EL (cell line): ENCODE measurements around the gene GFM2.
"Not testable (repeated sequence)": the region's sequence is repeated elsewhere in the genome, so short reads cannot be mapped to it uniquely, and the experiment has no call there.

Experiments
- DNase-seq: peaks from one replicate; pipeline ENCODE4 v3.0.0-alpha.2; 2016

Gene GFM2

GRCh38 chr5:74766849-74767578 lies at the start of gene GFM2, which contains the start of gene NSA2:
Gene GFM2, minus strand, starts transcription at chr5:74767117. Its CDS starts 3,375 bp downstream, at chr5:74763742.
Gene NSA2, plus strand, starts transcription at chr5:74767249. Its CDS starts 112 bp downstream, at chr5:74767361.
- peak; percentile 94 for DNase-seq

- DNase-seq, result peak; percentile 50
Observed at GRCh38 chr5:74810915-74811314, 44.0 kb upstream of the GFM2 start.

DNA sequence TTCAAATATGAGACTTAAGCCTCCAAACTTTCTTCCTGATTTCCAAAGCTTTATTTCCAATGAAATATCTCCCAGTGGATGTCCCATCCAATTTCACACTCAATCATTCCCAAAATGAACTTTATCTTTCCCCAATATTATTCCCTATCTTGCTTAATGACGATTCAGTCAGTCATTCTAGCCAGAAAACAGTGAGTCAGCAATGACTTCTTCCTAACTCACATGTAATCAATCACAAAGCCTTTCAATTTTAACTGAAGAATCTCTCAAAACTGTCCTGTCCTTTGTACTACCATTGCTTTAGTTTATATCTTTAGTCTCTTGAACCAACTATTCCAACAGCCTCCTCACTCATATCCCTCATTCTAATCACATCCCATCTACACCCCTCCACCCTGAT lies 35.0 kb upstream of the GFM2 start:
- peak; percentile 14 for DNase-seq

DNA sequence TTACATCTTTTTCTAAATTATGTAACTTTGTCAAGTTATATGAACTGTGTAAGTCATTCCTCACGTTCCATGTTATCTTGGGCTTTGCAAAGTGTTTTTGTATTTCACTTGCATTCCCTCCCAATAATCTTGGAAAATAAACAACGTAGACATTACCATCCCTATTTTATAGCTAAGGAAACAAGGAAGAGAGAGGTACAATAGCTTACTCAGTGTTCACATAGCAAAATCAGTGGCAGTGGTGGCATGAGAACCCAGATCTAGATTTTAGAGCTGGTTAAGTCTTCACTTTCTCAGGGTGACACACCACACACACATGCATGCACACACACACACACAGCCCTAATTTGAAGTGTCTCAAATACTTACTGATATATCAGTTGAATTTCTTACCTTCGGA lies 34.3 kb upstream of the GFM2 start:
- no peak for DNase-seq

DNA sequence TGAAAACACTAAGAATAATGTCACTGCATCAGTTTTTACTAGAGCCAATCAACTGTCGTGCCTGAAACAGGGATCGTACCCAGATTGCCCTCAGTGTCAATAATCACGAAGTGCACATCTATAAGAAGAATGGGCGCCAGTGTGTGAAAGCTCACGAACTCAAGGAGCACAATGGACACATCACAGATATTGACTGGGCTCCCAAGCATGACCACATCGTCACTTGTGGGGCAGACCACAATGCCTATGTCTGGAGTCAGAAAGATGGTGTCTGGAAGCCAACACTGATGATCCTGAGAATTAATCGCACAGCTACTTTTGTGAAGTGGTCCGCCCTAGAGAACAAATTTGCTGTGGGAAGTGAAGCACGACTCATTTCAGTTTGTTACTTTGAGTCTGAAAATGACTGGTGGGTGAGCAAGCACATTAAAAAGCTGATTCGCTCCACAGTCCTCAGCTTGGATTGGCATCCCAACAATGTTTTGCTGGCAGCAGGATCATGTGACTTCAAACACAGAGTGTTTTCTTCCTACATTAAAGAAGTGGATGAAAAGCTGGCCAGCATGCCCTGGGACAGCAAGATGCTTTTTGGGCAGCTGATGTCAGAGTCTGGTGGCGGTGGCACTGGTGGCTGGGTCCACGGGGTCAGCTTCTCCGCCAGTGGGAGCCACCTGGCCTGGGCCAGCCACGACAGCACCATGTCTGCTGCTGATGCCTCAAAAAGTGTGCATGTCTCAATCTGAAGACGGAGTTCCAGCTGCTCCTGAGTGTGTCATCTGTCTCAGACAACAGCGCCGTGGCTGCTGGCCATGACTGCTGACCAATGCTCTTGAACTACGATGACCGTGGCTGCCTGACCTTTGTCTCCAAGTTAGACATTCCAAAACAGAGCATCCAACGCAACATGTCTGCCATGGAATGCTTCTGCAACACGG lies 32.3 kb upstream of the GFM2 start:
- DNase-seq, result peak; percentile 33

GRCh38 chr5:74791669-74792068 lies 24.8 kb upstream of the GFM2 start:
- DNase-seq, result not testable (repeated sequence)

DNA sequence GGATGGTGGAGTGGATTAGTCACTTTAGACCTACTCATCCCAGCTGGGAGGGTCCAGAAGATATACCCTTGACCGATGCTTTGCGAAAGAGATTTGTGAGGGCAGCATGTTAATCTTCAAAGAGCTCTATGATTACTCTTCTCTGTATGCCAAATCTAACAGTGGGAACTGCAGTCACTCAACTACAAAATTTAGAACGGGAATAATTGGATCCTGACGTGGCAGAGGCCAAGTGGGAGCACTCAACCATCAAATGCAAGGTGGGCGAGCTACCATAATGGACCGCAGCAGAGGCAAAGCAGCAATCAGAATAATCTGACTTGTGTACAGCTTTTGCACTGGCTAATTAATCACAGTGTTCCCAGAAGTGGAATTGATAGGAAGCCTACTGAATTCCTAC lies 20.5 kb upstream of the GFM2 start:
- DNase-seq, result no peak

DNA sequence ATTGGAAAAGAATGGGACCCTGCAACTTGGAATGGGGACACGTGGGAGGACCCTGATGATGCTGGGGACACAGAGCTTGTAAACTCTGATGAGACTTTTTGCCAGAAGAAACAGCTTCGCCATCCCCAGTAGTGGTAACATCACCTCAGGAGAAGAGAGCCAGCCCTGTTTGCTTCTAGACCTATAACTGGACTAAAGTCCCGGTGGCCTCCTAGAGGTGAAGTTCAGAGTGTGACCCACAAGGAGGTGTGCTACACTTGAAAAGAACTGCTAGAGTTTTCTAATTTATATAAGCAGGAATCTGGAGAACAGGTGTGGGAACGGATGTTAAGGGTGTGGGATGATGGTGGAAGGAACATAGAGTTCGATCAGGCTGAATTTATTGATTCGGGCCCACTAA lies 19.9 kb upstream of the GFM2 start:
- no peak for DNase-seq

GRCh38 chr5:74778609-74779008 lies 11.7 kb upstream of the GFM2 start:
- no peak for DNase-seq

DNA sequence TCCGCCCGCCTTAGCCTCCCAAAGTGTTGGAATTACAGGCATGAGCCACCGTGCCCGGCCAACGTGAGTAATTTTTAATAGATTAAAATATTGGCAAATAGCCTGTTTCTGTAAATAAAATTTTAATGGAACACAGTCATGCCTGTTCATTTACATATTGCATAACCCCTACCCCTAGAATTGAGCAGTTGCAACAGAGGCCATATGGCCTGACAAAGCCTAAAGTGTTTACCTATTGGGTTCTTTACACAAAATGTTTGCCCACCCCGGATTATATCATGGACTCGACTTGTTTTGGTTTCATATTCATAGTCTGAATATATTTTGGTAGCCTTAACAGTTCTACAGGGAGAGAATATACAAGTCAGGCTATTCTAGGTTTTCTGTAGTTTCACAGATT lies 5.4 kb upstream of the GFM2 start:
- DNase-seq, result no peak

- peak; percentile 57 for DNase-seq
Observed at GRCh38 chr5:74767579-74767913, 629 bp upstream of the GFM2 start.

DNA sequence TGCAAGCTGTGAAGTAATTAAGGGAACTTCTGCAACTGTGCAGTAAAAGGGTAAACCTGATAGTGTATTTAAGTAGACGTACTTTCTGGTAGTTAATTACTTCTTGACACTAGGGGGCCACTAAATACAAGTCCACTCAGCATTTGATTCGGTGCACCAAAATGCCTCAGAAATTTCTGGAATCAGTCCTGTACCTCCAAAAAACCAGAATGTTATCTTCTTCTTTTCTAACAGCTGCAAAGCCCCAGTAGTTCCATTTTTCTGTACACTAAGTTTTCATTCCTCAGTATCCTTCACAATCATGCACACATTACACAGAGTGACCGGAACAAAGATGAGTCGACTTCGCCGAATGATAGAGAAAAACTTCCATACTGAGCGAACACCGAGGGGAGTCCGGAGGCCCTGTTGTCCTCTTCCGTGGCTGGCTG lies 484 bp downstream of the GFM2 start:
- DNase-seq, result peak; percentile 36

DNA sequence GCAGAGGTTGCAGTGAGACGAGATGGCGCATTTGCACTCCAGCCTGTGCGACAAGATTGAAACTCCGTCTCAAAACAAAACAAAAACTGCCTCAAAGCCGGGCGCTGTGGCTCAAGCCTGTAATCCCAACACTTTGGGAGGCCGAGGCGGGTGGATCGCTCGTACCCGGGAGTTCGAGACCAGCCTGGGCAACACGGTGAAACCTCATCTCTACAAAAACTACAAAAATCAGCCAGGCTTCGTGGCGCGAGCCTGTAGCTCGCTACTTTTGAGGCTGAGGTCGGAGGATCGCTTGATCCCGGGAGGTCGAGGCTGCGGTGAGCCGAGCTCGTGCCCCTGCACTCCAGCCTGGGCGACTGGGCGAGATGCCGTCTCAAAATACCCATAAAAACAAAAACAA lies 988 bp downstream of the GFM2 start:
- no peak for DNase-seq

- DNase-seq, result no peak
Observed at GRCh38 chr5:74765201-74765600, 1.7 kb downstream of the GFM2 start.

DNA sequence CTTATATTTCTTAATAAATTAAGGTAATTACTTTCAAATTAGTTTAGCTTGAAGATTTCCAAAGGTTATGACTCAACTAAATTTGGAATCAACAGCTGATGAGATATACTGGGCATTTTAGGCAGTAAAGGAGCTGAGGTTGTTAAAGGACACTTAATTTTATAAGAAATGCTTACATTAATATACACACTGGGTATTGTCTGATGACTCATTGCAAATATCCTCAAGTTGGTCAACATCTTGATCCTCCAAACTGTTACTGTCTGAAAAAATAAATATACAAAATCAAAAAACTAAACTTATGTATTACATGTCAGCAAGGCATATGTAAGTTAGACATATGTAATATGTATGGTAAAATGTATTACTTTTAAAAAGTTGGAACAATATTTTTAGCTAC lies 3.4 kb downstream of the GFM2 start:
- DNase-seq, result no peak

GRCh38 chr5:74762599-74762998 lies 4.3 kb downstream of the GFM2 start:
- DNase-seq, result peak; percentile 91

DNA sequence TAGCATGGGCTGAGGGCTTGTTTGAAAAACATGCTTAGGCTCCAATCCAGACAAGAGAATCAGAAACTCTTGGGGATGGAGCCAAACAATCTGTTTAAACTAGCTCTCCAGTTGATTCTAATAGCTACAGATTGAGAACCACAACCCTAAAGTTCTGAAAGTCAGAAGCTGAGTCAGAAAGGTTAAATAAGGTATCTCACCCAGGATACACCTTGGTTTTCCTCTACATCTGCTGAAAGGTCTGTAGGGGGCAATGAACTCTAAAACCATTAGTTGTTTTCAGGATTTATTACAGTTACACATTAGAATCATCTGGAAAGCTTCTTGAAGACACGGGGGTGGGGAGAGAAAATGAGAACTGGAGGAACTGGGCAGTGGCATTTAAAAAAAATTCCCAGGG lies 5.7 kb downstream of the GFM2 start:
- no peak for DNase-seq

DNA sequence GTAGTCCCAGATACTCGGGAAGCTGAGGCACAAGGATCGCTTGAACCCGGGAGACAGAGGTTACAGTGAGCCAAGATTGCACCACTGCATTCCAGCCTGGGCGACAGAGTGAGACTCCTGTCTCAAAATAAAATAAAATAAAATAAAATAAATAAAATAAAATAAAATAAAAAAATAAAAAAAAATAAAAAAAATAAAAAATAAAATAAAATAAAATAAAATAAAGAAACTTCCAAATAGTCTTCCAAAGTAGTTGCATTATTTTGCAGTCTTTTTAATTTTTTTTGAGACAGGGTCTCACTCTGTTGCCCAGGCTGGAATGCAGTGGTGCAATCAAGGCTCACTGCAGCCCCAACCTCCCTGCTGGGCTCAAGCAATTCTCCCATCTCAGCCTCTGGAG lies 18.2 kb downstream of the GFM2 start:
- not testable (repeated sequence) for DNase-seq

- peak; percentile 20 for DNase-seq
Observed at GRCh38 chr5:74738406-74738805, 28.5 kb downstream of the GFM2 start.

GRCh38 chr5:74736759-74737158 lies 30.2 kb downstream of the GFM2 start:
- DNase-seq, result no peak

DNA sequence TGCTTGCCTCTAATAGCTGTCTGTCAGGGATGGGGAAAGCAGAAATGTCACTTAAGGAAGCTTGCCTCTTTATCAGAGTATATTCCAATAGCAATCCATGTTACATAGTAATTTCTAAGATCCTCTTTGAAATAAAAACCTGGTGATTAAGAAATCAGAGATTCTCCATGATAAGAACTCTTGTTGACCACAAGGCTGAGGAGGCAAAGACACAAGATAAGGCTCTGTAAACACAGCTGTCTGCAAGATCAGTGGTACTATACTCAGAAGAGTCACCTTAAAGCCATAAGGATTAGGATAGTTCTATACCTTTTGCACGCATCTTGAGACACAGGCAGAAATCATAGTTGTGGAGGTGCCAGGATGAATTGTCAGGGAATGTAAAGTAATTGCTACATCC lies 41.6 kb downstream of the GFM2 start:
- no peak for DNase-seq

DNA sequence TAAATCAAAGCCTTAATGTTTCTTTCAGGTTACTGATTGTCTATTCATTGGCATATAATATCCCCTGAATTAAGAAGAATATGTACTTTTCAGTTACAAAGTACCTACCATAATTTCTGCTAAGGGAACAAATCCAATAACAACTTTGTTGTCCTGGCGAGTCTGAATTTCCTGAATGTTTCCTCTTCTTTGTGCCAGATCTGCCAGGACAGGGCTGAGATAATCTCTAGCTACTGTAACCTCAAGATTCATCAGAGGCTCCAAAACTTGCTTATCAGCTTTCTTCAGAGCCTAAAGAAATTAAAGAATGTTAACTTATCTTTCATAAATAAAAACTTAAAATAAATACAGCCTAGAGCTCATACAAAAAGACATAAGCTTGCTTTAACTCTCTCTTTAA lies 44.6 kb downstream of the GFM2 start:
- no peak for DNase-seq

- no peak for DNase-seq
Observed at GRCh38 chr5:74717596-74717995, 49.3 kb downstream of the GFM2 start.

DNA sequence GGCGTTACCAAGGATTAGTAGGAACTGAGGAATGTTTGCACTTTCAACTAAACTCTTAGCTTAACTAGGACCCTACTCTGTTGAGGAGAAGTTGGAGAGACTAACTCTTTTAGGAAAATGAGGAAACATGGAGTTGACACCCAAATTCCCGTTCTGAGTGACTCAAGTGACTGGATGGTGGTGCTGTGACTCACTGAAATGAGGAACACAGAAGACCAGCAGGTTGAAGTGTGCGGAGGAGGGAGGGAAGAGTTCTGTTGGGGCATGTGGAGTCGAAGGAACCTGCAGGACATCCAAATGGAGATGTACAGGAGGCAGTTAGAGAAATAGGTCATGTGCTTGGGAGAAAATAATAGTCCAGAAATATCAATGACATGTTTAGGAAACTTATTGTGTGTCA lies 73.7 kb downstream of the GFM2 start:
- DNase-seq, result peak; percentile 47
